MM.1S (cell line): ENCODE results near the gene DNAAF1.
A peak's percentile ranks its signal among the peaks of the same experiment; 100 is the strongest.
"Not testable (repeated sequence)": the region's sequence is repeated elsewhere in the genome, so short reads cannot be mapped to it uniquely, and the experiment has no call there.

ENCODE experiments used
- DNase-seq: peaks from one replicate; pipeline ENCODE4 v3.0.0-alpha.2; 2015
- H2AFZ ChIP-seq: fragments of 300-600 bp; sonication (generic); 2 replicates; pipeline ENCODE4 v1.6.0; 2016; ENCODE audit warnings: antibody characterized with exemption, low read length
- H3F3A ChIP-seq: fragments of 300-600 bp; sonication (generic); 2 replicates; pipeline ENCODE4 v1.6.1; 2016; ENCODE audit warnings: mild to moderate bottlenecking, antibody characterized with exemption, low read length, moderate library complexity, mixed read lengths; ENCODE audit not compliant: insufficient read depth
- H3K27ac ChIP-seq: fragments of 300-600 bp; sonication (generic); 2 replicates; pipeline ENCODE4 v1.5.1; 2016; ENCODE audit warnings: mild to moderate bottlenecking, low read length
- H3K27me3 ChIP-seq: fragments of 300-600 bp; sonication (generic); replicated peaks from 2 replicates; pipeline ENCODE4 v1.6.0; 2016; ENCODE audit warnings: low read length; ENCODE audit not compliant: insufficient read depth
- H3K36me3 ChIP-seq: fragments of 300-600 bp; sonication (generic); replicated peaks from 2 replicates; pipeline ENCODE4 v1.6.1; 2016; ENCODE audit warnings: mild to moderate bottlenecking, low read length, mixed read lengths; ENCODE audit not compliant: insufficient read depth
- H3K4me1 ChIP-seq: fragments of 300-600 bp; sonication (generic); 2 replicates; pipeline ENCODE4 v1.6.1; 2016; ENCODE audit warnings: low read length, mixed read lengths
- H3K4me2 ChIP-seq: fragments of 300-600 bp; sonication (generic); 2 replicates; pipeline ENCODE4 v1.6.0; 2016; ENCODE audit warnings: low read depth, low read length
- H3K4me3 ChIP-seq: fragments of 300-600 bp; sonication (generic); 2 replicates; pipeline ENCODE4 v1.5.1; 2016; ENCODE audit warnings: low read length, mixed read lengths
- H3K79me2 ChIP-seq: fragments of 300-600 bp; sonication (generic); 2 replicates; pipeline ENCODE4 v1.6.1; 2016; ENCODE audit warnings: mixed run types, low read length, mixed read lengths
- H3K9ac ChIP-seq: fragments of 300-600 bp; sonication (generic); 2 replicates; pipeline ENCODE4 v1.6.1; 2016; ENCODE audit warnings: low read length, mixed read lengths
- H3K9me2 ChIP-seq: fragments of 300-600 bp; sonication (generic); replicated peaks from 2 replicates; pipeline ENCODE4 v1.6.1; 2016; ENCODE audit warnings: mild to moderate bottlenecking, low read length, mixed read lengths; ENCODE audit not compliant: insufficient read depth
- H3K9me3 ChIP-seq: fragments of 300-600 bp; sonication (generic); replicated peaks from 2 replicates; pipeline ENCODE4 v1.6.1; 2016; ENCODE audit warnings: mild to moderate bottlenecking, low read length, mixed read lengths; ENCODE audit not compliant: insufficient read depth
- H4K20me1 ChIP-seq: fragments of 300-600 bp; sonication (generic); 2 replicates; pipeline ENCODE4 v1.6.1; 2016; ENCODE audit warnings: mild to moderate bottlenecking, low read length, moderate library complexity, mixed read lengths; ENCODE audit not compliant: insufficient read depth
- CTCF ChIP-seq: fragments of 300-600 bp; sonication (generic); IDR thresholded peaks from 2 replicates; pipeline ENCODE4 v1.5.1; 2016; ENCODE audit warnings: antibody characterized with exemption, low read length, mixed read lengths
- EZH2 ChIP-seq: fragments of 300-600 bp; sonication (generic); optimal IDR thresholded peaks from 2 replicates; pipeline ENCODE3; 2017; ENCODE audit warnings: low read depth, mild to moderate bottlenecking, antibody characterized with exemption, low read length, mixed read lengths
- EZH2phosphoT487 ChIP-seq: fragments of 300-600 bp; sonication (generic); IDR thresholded peaks from 2 replicates; pipeline ENCODE4 v1.6.1; 2018; ENCODE audit warnings: antibody characterized with exemption, low read length

The DNAAF1 gene

GRCh38 chr16:84115919-84116719, 29.0 kb upstream of the DNAAF1 start:
- H3K9ac ChIP-seq = peak overlapping the region; percentile 97
- no peak overlapping the region for H2AFZ ChIP-seq
- H3F3A ChIP-seq = peaks cover 7% of the 10 kb centered on the region
- no peaks in the 10 kb centered on the region for H4K20me1 ChIP-seq
- H3K79me2 ChIP-seq = peaks cover 34% of the 10 kb centered on the region
- H3K36me3 ChIP-seq = no peaks in the 10 kb centered on the region
- H3K27me3 ChIP-seq = no peaks in the 10 kb centered on the region
- H3K9me2 ChIP-seq = no peaks in the 10 kb centered on the region
- H3K4me3 ChIP-seq = peak overlapping the region; percentile 81
- peaks cover under 1% of the 10 kb centered on the region for H3K4me1 ChIP-seq
- peak overlapping the region; percentile 74 for H3K4me2 ChIP-seq
- no peaks in the 10 kb centered on the region for H3K9me3 ChIP-seq
- peak overlapping the region; percentile 94 for H3K27ac ChIP-seq
- DNase-seq = peak; percentile 38
- TF ChIP-seq EZH2 (no peak), EZH2phosphoT487 (no peak), CTCF (no peak; the same call in 1 of the 2 replicates)

GRCh38 chr16:84116720-84117493, 28.2 kb upstream of the DNAAF1 start, which contains the start of gene MBTPS1:
Gene MBTPS1, minus strand, starts transcription at chr16:84116942. Its CDS starts 15,159 bp downstream, at chr16:84101783.
- H3F3A ChIP-seq = peaks cover 7% of the 10 kb centered on the region; the same call in 1 of the 2 replicates
- no peaks in the 10 kb centered on the region for H3K4me1 ChIP-seq
- peaks cover 34% of the 10 kb centered on the region for H3K79me2 ChIP-seq
- no peaks in the 10 kb centered on the region for H3K36me3 ChIP-seq
- H3K9ac ChIP-seq = peak within 1 kb of the TSS; percentile 97
- no peaks in the 10 kb centered on the region for H3K27me3 ChIP-seq
- H2AFZ ChIP-seq = peak within 1 kb of the TSS; percentile 35; the same call in 1 of the 2 replicates
- H3K9me3 ChIP-seq = no peaks in the 10 kb centered on the region
- TF ChIP-seq CTCF (no peak), EZH2phosphoT487 (no peak), EZH2 (no peak)
- peak within 1 kb of the TSS; percentile 81 for H3K4me3 ChIP-seq
- no peaks in the 10 kb centered on the region for H4K20me1 ChIP-seq
- peak; percentile 90 for DNase-seq
- peak within 1 kb of the TSS; percentile 94 for H3K27ac ChIP-seq
- peak within 1 kb of the TSS; percentile 84 for H3K4me2 ChIP-seq
- no peaks in the 10 kb centered on the region for H3K9me2 ChIP-seq

- no peaks in the 10 kb centered on the region for H3K27me3 ChIP-seq
- peaks cover 7% of the 10 kb centered on the region; the same call in 1 of the 2 replicates for H3F3A ChIP-seq
- no peak overlapping the region; the same call in 1 of the 2 replicates for H2AFZ ChIP-seq
- H3K27ac ChIP-seq = peak overlapping the region; percentile 94
- no peaks in the 10 kb centered on the region for H3K4me1 ChIP-seq
- no peaks in the 10 kb centered on the region for H3K9me3 ChIP-seq
- H3K36me3 ChIP-seq = no peaks in the 10 kb centered on the region
- H3K4me2 ChIP-seq = peak overlapping the region; percentile 84
- no peaks in the 10 kb centered on the region for H3K9me2 ChIP-seq
- H4K20me1 ChIP-seq = no peaks in the 10 kb centered on the region
- no peak for TF ChIP-seq EZH2phosphoT487
- no peak for TF ChIP-seq EZH2
- TF ChIP-seq CTCF = no peak
- DNase-seq = peak; percentile 24
- H3K9ac ChIP-seq = peak overlapping the region; percentile 97
- peaks cover 34% of the 10 kb centered on the region for H3K79me2 ChIP-seq
- peak overlapping the region; percentile 81 for H3K4me3 ChIP-seq
These were observed 27.6 kb upstream of the DNAAF1 start for GRCh38 chr16:84117494-84117843.

GRCh38 chr16:84118315-84118714, 26.8 kb upstream of the DNAAF1 start:
- H3K79me2 ChIP-seq = peaks cover 29% of the 10 kb centered on the region
- not testable (repeated sequence) for H3F3A ChIP-seq, DNase-seq, H2AFZ ChIP-seq, H3K4me3 ChIP-seq, H3K4me1 ChIP-seq, H3K9me2 ChIP-seq, H4K20me1 ChIP-seq, H3K36me3 ChIP-seq, H3K9ac ChIP-seq, H3K4me2 ChIP-seq, H3K27ac ChIP-seq, H3K9me3 ChIP-seq, H3K27me3 ChIP-seq
